ENCODE data around the gene UBAC2. TPM values are rescaled to one million over a fixed set of nuclear protein-coding genes. Genes with fewer than 3 reads are reported as not detected.

The UBAC2 gene
- total RNA-seq, 1 donor from 2014 or later: 79.1 TPM

DNA sequence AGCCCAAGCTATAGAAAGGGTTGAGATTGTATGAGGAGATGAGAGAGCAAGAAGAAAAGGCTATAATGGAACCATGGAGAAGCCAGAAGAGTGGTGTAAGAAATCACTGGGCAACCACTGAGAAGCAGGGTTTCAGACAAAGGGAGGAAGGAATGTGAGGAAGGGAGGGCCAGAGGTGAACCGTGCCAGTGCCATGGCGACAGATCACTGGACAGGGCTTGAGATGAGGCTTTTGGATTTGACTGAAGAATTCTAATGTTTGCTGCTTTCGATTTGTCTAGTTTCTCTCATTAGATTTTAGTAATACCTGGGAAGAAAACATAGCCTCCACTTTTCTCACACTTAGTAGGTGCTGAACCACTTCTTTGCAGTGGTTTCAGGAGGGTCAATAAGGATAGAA lies 112.8 kb downstream of the UBAC2 start:
- DNase-seq: no peak

DNA sequence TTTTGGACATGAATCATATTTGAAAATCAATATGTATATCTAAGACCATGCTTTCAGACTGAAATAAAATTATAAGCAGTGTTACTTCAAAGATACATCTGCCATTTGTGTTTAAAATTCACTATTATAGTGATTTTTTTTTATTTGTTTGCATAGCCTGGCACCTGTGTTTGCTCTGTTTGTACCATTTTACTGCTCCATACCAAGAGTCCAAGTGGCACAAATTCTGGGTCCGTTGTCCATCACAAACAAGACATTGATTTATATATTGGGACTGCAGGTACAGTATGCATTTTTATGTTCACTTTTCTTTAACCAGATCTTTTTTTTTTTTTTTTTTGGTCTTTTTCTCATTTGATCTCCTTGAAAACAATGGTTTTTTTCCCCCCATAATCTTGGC lies 113.3 kb downstream of the UBAC2 start:
- no peak for DNase-seq

DNA sequence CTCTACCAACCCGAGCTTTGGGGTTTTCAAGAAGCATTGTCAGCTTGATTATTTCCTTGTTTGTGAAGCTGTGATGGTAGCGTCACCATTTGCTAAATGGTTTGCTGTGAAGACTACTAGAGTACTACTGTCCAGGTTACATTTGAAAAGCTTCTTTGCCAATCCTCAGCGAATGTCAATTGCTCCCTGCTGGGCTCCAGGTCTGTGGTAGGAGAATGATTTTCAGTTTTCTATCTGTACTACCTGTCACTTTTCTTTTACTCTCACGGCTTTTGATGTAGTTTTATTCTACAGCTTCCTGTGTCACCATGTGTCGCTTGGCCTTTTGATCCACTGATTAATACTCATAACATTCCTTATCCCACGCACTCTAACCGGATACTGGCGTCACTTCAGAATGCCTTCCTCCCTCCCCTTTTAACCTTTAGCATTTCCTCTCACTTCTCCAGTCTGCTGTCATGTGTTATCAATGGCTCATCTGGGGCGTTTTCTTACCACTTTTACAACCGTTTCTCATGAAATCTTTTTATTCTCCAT lies 114.1 kb downstream of the UBAC2 start:
- no peak for DNase-seq

DNA sequence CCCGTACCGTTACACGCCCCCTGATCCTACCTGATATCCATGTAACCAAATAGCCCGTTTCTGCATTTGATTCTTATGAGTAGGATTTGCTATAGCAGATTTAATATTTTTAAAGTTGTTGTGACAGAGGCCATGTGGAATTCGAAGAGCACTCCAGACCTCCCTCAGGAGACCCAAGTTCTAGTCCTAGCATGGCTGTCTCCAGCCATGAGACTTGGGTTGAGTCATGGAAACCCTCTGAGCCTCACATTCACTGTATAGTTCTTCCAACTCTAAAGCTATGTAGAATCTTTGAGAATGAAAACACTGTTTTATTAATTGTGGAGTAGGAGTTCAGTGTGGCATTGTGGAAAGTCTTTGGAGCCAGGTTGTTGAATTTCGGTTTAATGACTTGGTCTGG lies 114.5 kb downstream of the UBAC2 start:
- no peak for DNase-seq

DNA sequence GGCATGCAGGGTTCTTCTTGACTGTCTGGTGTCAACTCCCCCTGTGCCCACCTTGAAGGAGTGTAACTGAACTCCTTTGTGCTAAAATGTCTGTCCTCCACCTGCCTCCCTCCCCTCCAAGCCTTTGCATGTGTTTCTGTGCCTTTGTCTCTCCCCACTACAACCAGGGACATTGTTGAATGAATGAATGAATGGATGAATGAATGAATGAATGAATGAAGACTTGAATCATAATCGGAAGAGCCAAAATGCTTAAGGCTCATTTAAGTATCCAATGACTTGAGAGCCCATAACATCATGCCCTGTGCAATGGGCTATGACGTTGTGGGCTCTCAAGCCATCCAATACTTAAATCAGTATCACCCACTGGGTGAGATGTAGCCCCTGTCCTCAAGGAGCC lies 115.6 kb downstream of the UBAC2 start:
- DNase-seq: no peak

DNA sequence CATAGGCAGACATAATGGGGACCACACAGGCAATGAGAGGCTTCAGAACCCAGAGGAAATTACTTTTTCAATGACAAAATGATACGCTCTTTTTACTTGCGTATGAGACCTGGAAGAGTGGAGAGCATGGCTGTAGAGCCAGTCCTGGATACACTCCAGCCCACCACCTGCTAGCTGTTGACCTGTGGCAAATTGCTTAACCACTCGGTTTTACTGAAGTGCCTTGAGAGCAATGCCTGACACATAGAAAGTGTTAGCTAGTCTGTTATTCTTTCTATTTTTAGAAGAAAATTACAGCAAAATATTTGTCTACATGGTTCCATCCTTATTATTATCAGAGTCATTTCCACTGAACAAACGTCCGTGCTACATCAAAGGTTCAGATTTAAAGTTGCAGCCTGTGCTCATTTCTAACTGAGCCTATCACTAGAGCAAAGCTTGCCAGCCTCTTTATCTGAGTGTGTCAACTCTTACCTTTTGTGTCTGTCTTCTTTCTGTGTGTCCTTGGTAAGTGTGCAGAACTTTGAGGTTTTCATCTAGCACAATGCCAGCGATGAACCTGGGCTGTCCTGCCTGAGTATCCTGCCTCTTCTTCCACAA lies 116.1 kb downstream of the UBAC2 start:
- DNase-seq: no peak

DNA sequence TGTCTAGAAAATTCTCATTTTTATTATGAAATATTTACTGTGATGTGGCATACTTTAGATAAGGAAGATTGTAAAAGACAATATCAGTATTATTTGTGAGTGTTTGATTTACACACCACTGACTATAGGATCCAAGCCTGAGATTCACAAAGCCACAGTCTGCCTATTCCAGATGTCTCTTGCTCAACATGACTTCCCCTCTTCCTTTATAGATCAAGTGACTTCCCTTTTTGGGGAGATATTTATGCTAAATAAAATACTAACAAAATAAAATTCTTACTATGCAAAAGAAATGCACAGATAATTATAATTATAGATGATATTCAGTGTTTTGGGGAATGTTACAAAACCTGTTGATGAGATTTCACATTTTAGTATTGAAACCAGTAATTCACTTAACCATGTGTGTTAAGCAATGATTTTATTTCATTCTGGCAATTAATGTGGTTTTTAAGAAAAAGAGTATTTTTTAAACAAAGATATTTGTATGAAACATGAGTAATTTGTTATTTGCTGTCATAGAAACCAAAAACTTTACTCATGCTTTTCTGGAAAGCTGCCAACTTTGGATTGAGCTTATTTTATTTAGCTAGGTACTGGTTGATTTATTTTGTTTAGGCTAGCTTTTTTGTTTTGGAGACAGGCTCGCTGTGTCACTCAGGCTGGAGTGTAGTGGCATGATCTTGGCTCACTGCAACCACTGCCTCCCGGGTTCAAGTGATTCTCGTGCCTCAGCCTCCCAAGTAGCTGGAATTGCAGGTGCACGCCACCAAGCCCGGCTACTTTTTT lies 120.2 kb downstream of the UBAC2 start:
- peak; percentile 76 for DNase-seq

DNA sequence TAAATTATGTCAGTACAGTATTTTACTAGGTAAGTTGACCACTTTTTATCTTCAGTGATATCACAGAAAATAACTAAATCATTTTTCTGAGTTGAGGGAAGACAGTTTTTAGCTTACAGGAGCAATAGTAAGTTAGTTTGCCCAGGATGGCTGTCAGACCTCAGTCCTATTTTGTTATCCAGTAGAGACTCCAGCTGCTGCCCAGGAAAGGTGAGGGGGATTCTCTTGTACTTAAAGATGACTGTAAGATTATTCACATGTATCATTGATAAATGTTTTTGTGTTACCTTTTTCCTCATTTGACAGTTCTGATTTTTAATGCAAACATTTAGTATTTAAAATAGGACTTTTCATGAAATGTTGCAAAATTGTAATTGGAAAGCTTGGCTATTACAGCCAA lies 121.1 kb downstream of the UBAC2 start:
- no peak for DNase-seq

DNA sequence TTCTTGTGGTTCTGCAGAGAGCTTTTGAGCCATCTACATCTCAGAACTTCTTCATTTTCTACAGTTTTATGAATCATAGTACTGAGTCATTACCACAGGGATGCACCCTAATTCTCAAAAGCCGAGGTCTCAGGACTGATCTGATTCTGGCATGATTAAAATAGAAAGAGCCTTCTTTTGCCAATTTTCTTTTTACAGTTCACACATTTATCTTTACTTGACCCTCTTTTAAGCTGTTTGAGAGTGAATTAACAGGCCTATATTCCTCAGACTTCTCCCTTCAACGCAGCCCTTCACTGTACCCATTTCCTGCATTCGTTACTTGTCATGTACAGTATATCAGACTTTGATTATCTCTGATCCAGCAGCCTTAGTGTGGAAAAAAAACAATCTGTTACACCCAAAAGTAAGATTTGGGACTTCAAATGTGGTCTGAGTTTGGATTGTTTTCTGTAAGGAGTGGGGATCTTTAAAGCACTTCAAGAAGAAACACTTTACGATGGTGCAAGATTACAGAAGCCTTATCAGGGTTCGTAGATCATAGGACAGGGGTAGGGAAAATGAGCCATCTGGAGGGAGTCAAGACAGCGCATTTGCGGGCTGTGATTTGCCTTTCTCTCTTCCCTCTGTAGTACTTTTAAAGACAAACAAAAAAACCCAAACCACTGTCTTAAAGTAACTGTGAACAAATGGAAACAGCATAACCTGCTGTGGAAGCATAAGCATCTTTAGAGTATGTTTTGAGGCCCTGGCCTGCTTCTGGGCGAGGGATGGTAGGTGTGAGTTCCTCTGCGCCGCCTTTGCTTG lies 121.8 kb downstream of the UBAC2 start:
- DNase-seq: no peak

DNA sequence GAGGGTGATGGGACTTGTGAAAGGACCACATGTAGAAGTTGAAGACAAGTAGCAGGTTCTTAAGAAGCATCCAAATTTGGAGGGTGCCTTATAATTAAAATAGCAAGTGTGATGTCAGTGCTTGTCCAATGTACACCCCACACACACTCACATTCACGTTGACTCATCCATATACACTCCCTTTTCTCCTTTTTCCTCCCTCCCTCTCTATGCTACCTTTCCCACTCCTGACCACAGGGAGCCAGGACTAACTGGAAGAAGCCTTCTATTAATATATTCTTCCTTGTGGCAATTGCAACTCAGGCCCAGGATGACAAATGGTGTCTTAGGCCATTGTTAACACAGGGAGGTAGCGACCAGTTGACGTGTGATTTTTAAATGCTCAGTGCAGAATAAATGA lies 122.8 kb downstream of the UBAC2 start:
- no peak for DNase-seq

DNA sequence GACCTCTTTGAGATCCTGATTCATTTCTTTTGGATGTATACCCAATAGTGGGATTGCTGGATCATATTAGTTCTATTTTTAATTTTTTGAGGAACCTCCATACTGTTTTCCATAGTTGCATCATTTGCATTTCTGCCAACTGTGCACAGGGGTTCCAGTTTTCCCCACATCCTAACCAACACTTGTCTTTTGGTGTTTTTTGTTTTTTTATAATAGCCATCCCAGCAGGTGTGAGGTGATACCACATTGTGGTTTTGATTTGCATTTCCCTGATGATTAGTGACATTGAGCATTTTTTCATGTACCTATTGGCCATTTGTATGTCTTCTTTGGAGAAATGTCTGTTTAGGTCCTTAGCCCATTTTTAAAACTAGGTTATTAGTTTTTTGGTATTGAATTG lies 125.4 kb downstream of the UBAC2 start:
- DNase-seq: no peak

DNA sequence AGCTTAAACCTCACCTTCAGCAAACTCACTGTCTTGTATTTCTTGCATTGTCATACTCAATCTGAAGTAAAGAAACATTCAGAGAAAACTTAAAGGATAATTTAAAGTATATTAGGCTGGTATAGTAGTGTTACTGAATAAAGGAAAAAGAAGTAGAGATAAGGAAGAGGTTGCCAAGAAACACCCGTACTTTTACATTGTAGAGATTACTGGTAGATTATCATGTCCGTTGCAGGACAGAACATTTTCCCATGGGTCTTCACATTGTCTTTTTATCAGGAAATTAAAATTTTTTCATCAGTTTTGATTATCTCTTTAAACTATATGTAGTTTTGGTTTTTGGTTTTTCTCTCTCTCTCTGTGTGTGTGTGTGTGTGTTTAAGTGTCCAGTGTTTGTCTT lies 126.5 kb downstream of the UBAC2 start:
- DNase-seq: no peak

DNA sequence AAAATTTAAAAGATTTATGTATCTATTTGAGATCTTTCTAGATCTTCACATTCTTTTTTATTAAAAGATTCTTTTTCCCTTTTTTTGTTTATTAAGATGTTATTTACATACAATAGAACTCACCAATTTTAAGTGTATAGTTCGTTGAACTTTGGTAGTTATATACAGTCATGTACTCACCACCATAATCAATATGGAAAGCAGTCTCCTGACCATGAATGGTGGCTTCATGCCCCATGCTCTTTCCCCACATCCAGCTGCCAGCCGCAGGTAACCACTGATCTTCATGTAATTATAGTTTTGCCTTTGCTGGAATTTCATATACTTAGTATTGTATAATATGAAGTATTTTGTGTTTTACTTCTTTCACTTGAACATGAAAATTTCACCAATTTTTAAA lies 127.1 kb downstream of the UBAC2 start:
- no peak for DNase-seq

DNA sequence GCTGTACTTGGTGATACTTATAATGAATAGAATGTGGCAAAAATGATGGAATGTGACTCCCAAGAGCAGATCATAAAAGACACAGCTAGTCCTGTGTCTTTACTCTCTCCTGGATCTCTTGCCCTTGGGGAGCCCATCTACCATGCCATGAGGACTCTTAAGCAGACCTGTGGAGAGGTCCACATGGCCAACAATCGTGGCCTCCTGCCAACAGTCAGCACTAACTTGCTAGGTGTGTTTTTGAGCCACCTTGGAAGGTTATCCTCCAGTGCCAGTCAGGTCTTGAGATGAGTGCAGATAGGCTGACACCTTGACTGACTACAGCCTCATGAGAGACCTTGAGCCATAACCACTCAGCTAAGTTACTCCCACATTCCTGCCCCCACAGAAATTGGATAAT lies 128.8 kb downstream of the UBAC2 start:
- DNase-seq: no peak

DNA sequence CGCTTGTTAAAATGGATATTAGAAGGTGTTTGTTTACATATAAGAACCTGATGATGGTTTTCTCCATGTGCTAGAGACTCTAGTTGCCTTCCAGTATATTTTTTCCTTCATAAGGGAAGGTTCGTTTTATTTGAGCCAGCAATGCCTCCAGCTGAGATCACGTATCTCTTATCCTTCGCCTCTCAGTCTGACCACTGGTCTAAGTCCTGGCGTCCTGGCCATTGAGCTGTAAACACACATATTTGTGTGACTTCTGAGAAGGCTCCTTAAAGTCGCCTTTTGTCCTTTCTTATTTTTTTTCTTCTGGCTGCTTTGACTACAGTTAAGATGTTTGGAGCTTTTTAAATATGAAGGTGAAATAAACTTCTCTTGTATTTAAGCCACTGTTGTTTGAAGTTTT lies 130.3 kb downstream of the UBAC2 start:
- no peak for DNase-seq

DNA sequence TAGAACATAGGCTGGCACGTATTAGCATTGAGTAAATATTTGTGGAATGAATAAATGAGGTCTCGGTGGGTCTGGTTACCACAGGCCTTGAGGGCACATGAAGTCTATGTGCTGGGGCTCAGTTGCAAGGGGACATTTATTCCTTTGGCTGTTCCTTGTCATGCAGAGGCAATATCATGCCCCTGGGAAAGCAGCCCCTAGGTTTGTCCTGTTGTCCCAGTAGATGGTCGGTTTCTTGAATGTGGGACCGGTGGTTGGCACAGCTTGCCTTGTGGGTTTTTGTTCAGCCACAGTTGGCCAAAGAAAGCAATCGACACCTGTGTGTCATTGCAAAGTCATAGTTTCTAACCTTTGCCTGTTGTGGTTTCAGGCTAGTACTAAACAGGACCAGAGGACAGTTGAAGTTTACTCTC lies 131.2 kb downstream of the UBAC2 start:
- DNase-seq: no peak

DNA sequence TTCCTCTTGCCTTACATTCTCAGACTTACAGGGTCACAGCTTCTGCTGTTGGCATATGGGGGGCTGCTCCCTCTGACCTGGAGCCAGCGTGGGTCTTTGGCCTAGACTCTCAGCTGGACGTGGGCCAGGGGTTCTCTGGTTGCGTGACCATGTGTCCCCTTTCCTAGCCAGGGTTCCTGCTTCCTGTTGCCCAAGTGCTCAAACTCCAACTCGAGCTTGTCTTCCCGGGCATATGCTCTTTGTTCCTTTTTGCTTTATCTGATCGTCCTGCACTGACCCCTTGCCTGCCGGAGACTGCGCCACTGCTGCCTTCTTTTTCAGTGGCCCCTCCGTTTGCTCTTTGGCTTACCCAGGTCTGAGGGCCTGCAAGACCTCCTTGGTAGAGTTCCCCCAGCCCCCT lies 131.8 kb downstream of the UBAC2 start:
- no peak for DNase-seq

DNA sequence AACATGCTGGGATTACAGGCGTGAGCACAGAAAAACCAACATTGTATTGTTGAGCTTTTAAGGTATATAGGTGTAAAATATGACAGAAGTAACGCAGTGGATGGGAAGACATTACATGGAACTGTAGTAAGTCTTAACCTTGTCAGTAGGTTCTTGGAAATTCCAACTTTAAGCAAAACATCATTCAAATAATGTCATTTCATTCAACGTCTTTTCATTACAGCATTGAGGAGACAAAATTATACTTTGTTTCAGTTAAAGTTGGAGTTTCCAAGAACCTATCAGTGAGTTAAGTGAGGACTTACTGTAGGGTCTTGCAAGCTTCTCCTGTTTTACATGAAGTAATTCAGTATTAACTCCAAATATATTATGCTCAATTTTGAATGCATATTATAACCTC lies 133.6 kb downstream of the UBAC2 start:
- no peak for DNase-seq

DNA sequence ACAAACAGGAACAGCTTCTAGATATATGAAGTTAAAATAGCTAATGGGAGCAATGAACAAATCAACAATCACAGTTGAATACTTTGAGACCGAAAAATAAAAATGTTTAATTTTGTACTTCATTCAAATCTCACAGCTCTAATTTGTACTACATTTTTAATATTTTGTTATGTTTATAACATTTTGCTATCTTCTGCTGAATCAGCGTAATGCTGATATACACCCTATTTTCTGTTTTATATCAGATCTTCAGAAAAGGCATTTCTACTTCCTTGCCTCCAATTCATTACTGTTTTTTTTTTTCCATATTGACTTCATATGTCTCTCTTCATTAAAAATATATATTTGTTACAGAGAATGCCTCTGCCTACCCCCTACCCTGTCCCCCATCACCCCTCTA lies 134.4 kb downstream of the UBAC2 start:
- no peak for DNase-seq

DNA sequence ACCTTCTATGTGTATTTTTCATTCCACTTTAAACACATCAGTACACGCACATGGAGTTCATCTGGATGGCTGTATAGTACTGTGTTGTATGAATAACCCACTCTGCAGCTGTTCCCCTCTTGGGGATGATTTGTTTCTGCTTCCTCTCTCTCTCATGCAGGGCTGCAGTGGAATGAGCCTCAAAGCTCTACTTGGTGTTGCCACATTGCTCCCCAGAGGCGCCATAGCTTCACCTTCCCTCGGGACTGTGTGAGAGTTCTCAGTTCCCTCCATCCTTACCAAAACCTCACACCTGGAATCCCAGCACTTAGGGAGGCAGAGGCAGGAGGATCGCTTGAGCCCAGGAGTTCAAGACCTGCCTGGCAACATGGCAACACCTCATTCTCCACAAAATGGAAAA lies 134.9 kb downstream of the UBAC2 start:
- peak; percentile 20 for DNase-seq

DNA sequence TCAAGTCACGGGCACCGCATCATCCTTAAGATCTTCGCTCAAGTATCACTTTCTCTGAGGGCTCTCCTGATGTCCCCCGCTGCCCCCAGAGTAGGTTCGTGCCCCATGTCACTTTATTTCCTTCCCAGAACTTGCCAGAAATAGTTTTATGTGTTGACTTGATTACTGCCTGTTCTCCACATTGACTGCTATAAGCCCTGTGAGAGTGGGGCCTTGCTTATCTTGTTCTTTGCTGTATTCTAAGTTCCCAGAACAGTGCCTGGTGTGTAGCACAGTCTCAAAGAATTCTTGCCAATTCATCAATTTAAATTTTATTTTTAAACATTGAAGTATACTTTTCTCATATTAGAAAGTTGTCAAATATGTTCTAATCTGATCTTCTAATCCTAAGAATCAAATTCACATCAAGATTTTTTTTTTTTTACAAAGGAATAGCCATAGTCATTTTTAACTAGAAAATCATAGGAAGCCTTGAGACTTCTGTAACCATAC lies 138.6 kb downstream of the UBAC2 start:
- no peak for DNase-seq

DNA sequence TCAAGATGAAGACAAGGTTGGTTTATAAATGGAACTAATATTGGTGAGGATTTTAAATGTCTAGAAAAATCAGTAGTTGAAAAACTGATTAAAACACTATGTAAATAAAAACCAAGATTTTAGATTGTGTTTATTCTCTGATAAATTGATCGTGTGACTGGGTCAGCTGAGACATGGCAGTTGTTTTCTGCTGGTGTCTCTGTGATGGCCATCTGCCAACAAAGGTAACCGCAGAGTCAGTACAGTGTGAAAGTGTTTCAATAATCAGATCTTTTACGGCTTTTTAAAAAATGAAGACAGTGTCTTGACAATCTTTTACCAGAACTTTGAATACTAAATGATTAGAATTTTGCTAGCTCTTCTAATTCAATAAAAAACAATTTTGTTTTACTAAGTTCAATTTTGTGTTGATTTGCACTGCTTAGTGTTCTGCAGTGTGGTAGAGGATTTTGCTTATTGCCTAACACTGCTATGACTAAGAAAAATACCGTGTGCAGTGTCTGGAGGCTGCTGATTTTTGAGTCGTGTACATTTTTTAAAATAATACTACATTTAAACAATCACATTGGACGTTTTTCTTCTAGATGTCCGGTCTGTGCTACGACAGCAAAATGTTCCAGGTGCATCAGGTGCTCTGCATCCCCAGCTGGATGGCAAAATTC lies 139.2 kb downstream of the UBAC2 start:
- DNase-seq: no peak

Measured in tongue (tissue), 2 donors.